GM19351 (cell line): ENCODE data around the gene RNF111.
"Not testable (repeated sequence)": the region's sequence is repeated elsewhere in the genome, so short reads cannot be mapped to it uniquely, and the experiment has no call there.

Experiments used
- ATAC-seq: cut with Tn5 transposase; IDR thresholded peaks from one replicate; pipeline ENCODE4 v1.9.1; 2021; ENCODE audit warnings: mild to moderate bottlenecking, moderate library complexity; ENCODE audit not compliant: unreplicated experiment

The RNF111 gene

GRCh38 chr15:59131456-59131855, 144.0 kb downstream of the RNF111 start:
- ATAC-seq: no peak

DNA sequence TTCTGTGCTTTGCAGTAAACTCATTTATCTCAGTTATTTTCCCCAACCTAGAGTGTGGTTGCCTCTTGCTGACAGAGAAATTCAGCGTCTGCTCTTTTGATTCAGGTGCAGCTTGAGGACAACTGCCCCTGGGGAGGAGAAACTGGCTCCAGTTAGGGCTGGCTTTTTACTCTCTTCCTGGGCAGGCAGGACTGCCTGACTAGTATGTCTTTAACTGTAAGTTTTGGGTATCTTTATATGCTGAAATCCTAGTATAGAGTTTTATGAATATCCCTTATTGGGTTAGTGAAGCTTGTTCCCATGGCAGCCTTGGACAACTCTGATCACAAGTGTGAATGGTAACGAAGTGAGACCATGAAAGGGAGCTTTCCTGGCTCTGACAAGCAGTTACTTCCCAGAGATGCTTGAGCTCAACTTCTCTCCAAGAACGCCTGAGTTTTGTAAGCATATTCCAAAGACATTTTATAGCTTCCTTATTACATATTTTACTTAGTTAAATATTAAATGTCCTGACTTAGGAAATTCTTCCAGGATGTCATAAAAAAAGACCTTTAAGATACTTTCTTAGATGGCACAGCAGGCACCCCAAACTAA, 144.6 kb downstream of the RNF111 start:
- no peak for ATAC-seq

DNA sequence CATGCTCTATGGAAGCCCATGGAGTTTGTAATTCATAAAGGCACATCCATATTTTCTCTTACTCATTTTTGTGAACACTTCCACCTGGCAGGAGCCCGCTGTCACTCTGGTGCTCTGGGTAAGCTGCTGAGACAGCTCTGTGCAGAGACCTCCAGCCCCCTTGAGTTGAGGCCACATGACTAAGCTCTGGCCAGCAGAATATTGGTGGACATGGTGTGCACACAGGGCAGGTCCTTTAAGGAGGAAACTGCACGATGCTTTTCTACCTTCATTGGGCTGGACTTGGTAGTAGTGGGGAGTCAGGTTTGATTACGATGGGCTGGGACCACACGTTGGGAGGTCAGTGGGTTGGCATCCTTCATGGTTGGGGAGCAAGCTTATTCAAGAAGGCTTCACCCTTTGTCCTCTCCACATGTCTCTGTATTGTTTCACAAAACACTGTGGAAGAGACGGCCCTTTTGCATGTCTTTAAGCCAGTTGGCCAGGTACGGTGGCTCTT, 146.5 kb downstream of the RNF111 start:
- no peak for ATAC-seq

GRCh38 chr15:59137566-59137965, 150.1 kb downstream of the RNF111 start:
- ATAC-seq: no peak

DNA sequence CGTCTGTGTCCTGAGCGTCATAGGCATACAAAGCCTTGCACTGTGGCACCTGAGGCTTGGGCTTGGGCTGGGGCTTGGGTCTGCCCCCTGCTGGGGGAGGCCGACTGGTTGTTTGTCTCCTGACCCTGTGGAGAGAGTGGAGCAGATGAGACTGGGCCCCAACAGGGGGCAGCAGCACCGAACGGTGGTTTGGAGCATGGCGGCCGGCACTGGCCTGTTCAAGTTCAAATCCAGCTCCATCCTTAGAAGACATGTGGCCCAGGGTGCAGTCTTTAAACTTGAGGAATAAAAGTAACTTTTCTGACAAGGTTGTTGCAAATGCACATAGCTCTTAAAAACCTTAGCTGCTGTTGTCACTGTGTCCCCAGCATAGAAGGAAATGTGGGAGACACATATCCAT, 150.8 kb downstream of the RNF111 start:
- peak; percentile 88 for ATAC-seq

DNA sequence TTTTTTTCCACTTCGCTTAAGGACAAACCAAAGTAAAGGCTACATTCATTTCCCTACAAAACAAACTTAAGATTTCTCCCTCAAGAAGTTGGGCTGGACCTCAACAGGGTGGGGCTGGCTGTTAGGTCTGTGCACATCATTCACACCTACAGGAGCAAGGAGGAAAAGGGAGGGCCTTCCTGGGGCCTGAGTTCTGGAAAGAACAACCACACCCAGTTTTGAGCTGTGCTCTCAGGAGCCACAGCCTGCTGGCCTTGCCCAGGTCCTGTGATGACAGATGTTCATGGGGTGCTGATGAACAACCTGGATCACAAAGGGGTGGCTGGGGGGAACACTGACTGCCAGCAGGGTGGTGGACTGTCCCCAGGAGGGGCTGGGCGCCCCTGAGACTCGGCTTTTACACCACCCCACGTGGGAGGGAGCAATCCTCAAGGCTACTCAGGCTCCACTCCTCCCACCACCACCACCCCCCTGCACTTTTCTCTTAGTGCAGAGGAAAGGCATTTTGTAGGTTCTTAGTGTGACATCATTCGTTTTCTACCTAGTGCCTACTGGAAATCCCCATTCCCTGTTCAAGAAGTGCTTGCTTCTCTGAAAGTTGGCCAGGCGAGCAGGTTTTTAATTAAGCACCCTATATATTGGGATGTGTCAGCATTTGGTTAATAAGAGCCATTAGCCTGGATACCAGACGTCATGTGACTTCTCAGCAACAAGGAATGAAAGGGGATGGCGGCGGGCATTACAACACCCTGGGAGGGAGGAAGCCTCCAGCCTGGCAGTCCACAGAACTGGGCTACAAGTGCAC, 153.2 kb downstream of the RNF111 start:
- no peak for ATAC-seq

DNA sequence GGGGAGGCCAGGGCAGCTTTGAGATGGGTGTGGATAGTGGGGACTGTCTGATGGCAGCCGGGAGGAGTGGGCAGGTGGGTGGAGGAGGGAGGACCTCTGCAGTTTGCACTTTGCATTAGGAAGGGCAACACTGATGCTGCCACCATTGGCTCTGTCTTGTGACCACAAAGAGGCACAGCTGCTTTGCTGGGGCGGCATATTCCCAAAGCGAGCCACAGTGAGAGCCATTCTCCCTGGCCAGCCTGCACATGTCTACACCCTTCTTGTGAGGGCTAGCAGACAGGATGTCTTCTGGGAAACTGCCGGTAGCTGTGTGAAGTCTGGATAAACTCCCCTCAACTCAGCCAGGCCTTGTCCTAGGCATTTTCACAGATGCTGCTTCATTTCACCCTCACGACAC, 155.8 kb downstream of the RNF111 start:
- no peak for ATAC-seq

GRCh38 chr15:59144594-59144993, 157.1 kb downstream of the RNF111 start:
- not testable (repeated sequence) for ATAC-seq
